BJ (cell line): ENCODE results near the gene ABHD14A. TPM values are rescaled to one million over a fixed set of nuclear protein-coding genes. Genes with fewer than 3 reads are reported as not detected.
A peak's percentile ranks its signal among the peaks of the same experiment; 100 is the strongest.

Experiments
- CTCF ChIA-PET: fragments of 350-600 bp; formaldehyde crosslinking; extraction: SDS; loops from one replicate; lab custom pipeline; 2021; ENCODE audit warnings: antibody characterized with exemption, inconsistent platforms; lab: Yijun Ruan, JAX
- POLR2A ChIA-PET: fragments of 300-600 bp; sonication (Branson Sonifier 250); formaldehyde crosslinking; extraction: SDS; loops from one replicate; lab custom pipeline; 2021; ENCODE audit warnings: antibody characterized with exemption; lab: Charles Lee
- DNase-seq: peaks from one replicate; pipeline ENCODE4 v3.0.0-alpha.2; 2011; ENCODE audit warnings: low read depth
- H3K27me3 ChIP-seq: 2 replicates; pipeline ENCODE4 v1.6.0; 2011; ENCODE audit warnings: low read length; ENCODE audit not compliant: control insufficient read depth, insufficient read depth
- H3K36me3 ChIP-seq: 2 replicates; pipeline ENCODE4 v1.5.1; 2011; ENCODE audit warnings: low read length; ENCODE audit not compliant: control insufficient read depth, insufficient read depth
- H3K4me3 ChIP-seq: 2 replicates; pipeline ENCODE4 v1.5.1; 2011; ENCODE audit warnings: low read depth, mild to moderate bottlenecking, control low read depth, low read length
- CTCF ChIP-seq: IDR thresholded peaks from 2 replicates; pipeline ENCODE4 v1.5.1; 2011; ENCODE audit warnings: low read depth, mild to moderate bottlenecking, control low read depth, inconsistent platforms, low read length, moderate library complexity; ENCODE audit not compliant: insufficient read depth
- polyA plus RNA-seq: library from polyadenylated mRNA; depleted of rRNA; stranded (reverse); fragments of >200 nt; gene quantifications from 2 replicates; pipeline ENCODE4 v1.2.3, GENCODE V29; 2011

Gene ABHD14A
- polyA plus RNA-seq, 1 experiment: 16.5 TPM

GRCh38 chr3:51964521-51964920 lies 10.3 kb upstream of the ABHD14A start:
- no peak for TF ChIP-seq CTCF
- Histone ChIP-seq H3K4me3 (no peak overlapping the region), H3K27me3 (no peaks in the 10 kb centered on the region), H3K36me3 (peaks cover 16% of the 10 kb centered on the region)
- ChIA-PET POLR2A (no interaction called here), CTCF (interaction anchor here (3.4 to 6.1 kb wide), 2 partner anchors 10 to 23 kb away, joined by 16 to 37 read pairs; partner anchors contain the start of genes ABHD14A, ABHD14B, PARP3 and RRP9)
- DNase-seq: no peak

- TF ChIP-seq CTCF: no peak
- ChIA-PET POLR2A (no interaction called here), CTCF (interaction anchor here (3.4 to 6.1 kb wide), 2 partner anchors 9 to 24 kb away, joined by 16 to 37 read pairs; partner anchors contain the start of genes ABHD14A, ABHD14B, PARP3 and RRP9)
- no peaks in the 10 kb centered on the region for H3K27me3 ChIP-seq
- peaks cover 6% of the 10 kb centered on the region for H3K36me3 ChIP-seq
- peak overlapping the region; percentile 45 for H3K4me3 ChIP-seq
- DNase-seq: no peak
Observed at GRCh38 chr3:51966016-51966415, 8.8 kb upstream of the ABHD14A start.

- TF ChIP-seq CTCF: no peak
- ChIA-PET POLR2A (interaction anchor here (0.6 kb wide), 1 partner anchor 9 kb away, joined by 19 read pairs; no protein-coding TSS in a partner anchor), CTCF (interaction anchor here (3.4 to 6.1 kb wide), 2 partner anchors 8 to 24 kb away, joined by 16 to 37 read pairs; partner anchors contain the start of genes ABHD14A, ABHD14B, PARP3 and RRP9)
- H3K36me3 ChIP-seq: peaks cover 3% of the 10 kb centered on the region
- H3K4me3 ChIP-seq: peak overlapping the region; percentile 45
- DNase-seq: no peak
- H3K27me3 ChIP-seq: no peaks in the 10 kb centered on the region
Observed at GRCh38 chr3:51966486-51966885, 8.4 kb upstream of the ABHD14A start.

- Histone ChIP-seq H3K27me3 (no peaks in the 10 kb centered on the region), H3K4me3 (peak overlapping the region; percentile 45), H3K36me3 (peaks cover 3% of the 10 kb centered on the region)
- ChIA-PET CTCF (interaction anchor here (3.4 kb wide), 1 partner anchor 25 kb away, joined by 16 read pairs; the partner anchor contains the start of genes PARP3 and RRP9), POLR2A (interaction anchor here (0.6 kb wide), 1 partner anchor 8 kb away, joined by 19 read pairs; no protein-coding TSS in a partner anchor)
- DNase-seq: no peak
- TF ChIP-seq CTCF: no peak
Observed at GRCh38 chr3:51966922-51967383, 7.9 kb upstream of the ABHD14A start.

GRCh38 chr3:51967384-51968169 lies 7.3 kb upstream of the ABHD14A start, which contains the start of gene PCBP4:
Gene PCBP4 (minus strand): TSS chr3:51967454. CDS start chr3:51961240, 6,214 bp downstream.
- CTCF ChIA-PET: interaction anchor here (2.4 to 4.0 kb wide), 2 partner anchors 15 to 26 kb away, joined by 9 to 32 read pairs; partner anchors contain the start of genes ACY1, PARP3 and RRP9
- Histone ChIP-seq H3K4me3 (peak within 1 kb of the TSS; percentile 45), H3K36me3 (peaks cover 3% of the 10 kb centered on the region), H3K27me3 (no peaks in the 10 kb centered on the region)
- DNase-seq: no peak
- POLR2A ChIA-PET: no interaction called here
- no peak for TF ChIP-seq CTCF
